Measurements from ENCODE around the gene AIFM2.

DNA sequence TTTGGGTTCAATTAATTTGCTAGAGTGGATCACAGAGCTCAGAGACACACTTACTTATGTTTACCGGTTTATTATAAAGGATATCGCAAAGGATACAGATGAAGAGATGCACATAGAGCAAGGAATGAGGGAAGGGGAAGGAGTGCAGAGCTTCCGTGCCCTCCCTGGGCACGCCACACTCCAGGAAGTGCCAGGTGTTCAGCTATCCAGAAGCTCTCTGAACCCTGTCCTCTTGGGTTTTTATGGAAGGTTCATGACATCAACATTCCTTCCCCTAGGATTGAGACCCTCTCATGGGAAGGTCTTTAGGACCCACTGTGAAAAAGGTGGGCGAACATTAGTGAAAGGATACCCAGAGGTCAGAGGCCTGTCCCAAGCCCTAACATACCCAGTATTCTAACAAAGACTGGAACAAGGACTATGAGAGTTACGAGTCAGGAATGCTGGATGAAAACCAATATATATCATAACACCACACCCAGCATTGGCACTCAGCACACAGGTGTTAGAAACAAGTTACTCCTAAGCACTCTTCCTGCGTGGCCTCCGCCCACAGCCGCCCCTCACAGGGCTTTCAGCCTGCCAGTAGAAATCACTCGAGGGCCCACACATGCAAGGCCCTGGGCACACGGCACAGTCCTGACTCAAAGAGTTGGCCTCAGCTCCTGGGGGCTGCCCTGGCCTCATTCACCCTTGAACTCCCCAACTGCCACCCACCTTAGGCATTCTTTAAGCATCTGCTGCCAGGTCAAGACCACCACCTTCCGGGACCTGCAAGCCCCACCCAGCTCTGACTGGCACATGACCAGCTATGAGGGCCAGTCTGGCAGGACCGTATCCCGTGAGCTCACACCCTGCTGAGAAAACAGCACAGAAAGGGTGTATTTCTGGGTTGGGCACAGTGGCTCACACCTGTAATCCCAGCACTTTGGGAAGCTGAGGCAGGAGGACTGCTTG lies 5.6 kb upstream of the AIFM2 start:
- TF ChIP-seq ZNF48 (tag by site-specific recombination; IDR thresholded peaks at IDR 0.05) = no peak
- TF ChIP-seq CTCF (tag by site-specific recombination; IDR thresholded peaks at IDR 0.05) = no peak
- TF ChIP-seq, protein P1, sequence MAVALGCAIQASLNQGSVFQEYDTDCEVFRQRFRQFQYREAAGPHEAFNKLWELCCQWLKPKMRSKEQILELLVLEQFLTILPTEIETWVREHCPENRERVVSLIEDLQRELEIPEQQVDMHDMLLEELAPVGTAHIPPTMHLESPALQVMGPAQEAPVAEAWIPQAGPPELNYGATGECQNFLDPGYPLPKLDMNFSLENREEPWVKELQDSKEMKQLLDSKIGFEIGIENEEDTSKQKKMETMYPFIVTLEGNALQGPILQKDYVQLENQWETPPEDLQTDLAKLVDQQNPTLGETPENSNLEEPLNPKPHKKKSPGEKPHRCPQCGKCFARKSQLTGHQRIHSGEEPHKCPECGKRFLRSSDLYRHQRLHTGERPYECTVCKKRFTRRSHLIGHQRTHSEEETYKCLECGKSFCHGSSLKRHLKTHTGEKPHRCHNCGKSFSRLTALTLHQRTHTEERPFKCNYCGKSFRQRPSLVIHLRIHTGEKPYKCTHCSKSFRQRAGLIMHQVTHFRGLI (tag by site-specific recombination; IDR thresholded peaks at IDR 0.05) = no peak
- no peak for TF ChIP-seq ZNF10 (tag by site-specific recombination; IDR thresholded peaks at IDR 0.05)
- TF ChIP-seq ZNF558 (tag by site-specific recombination; IDR thresholded peaks at IDR 0.05) = no peak
- TF ChIP-seq ZNF280D (tag by site-specific recombination; IDR thresholded peaks at IDR 0.05) = no peak
- TF ChIP-seq BCL11A (tag by site-specific recombination; IDR thresholded peaks at IDR 0.05; ENCODE audit: low read depth) = no peak
- no peak for TF ChIP-seq KLF9 (tag by site-specific recombination; IDR thresholded peaks at IDR 0.05; ENCODE audit: low read depth)
- TF ChIP-seq ZNF138 (tag by site-specific recombination; IDR thresholded peaks at IDR 0.05; ENCODE audit: borderline replicate concordance) = no peak
- TF ChIP-seq ZNF677 (tag by site-specific recombination; IDR thresholded peaks at IDR 0.05) = no peak
- no peak for TF ChIP-seq MEIS1 (CRISPR knock-in tag; IDR thresholded peaks at IDR 0.05; ENCODE audit: borderline replicate concordance)
